Endothelial cell of umbilical vein (primary cell): Measurements from ENCODE around the gene KRT3. TPM values are rescaled to one million over a fixed set of nuclear protein-coding genes. Genes with fewer than 3 reads are reported as not detected.

Experiments used
- BruUV-seq: library from RNA; stranded (reverse); fragments of 400-500 nt; replicated peaks from 2 replicates; lab custom pipeline; 2021; lab: Mats Ljungman, UMichigan
- CTCF ChIA-PET: fragments of 300-600, 350-600 bp; sonication (Branson Sonifier 250); formaldehyde crosslinking; loops from one replicate; lab custom pipeline; 2021; ENCODE audit warnings: antibody characterized with exemption, inconsistent platforms; lab: Charles Lee
- POLR2A ChIA-PET: fragments of 300-600, 350-600 bp; sonication (Branson Sonifier 250); formaldehyde crosslinking; loops from one replicate; lab custom pipeline; 2021; ENCODE audit warnings: antibody characterized with exemption, inconsistent platforms; lab: Charles Lee
- DNase-seq: peaks from one replicate; pipeline ENCODE4 v3.0.0-alpha.2; 2011; ENCODE audit warnings: low read depth, low spot score
- FAIRE-seq: peaks from 2 replicates; lab custom pipeline; 2011; peaks lifted over from hg19 to GRCh38; lab: Jason Lieb, UNC
- H2AFZ ChIP-seq: 2 replicates; pipeline ENCODE4 v1.6.0; 2012; ENCODE audit warnings: low read depth, low read length, control low read depth, inconsistent platforms
- H3K27ac ChIP-seq: 2 replicates; pipeline ENCODE4 v1.5.1; 2011; ENCODE audit warnings: low read depth, mild to moderate bottlenecking, control low read depth, low read length, moderate library complexity; ENCODE audit not compliant: insufficient read depth
- H3K27me3 ChIP-seq, 2 experiments: 2 replicates each; pipeline versions ENCODE4 v1.6.0 to v1.6.1; 2011; ENCODE audit warnings: low read length in 2 of 2, mixed read lengths in 1 of 2; ENCODE audit not compliant: control insufficient read depth in 2 of 2, insufficient read depth in 2 of 2
- H3K36me3 ChIP-seq, 2 experiments: 2 replicates in 1 of 2; 3 replicates in 1 of 2; pipeline ENCODE4 v1.5.1; 2011; ENCODE audit warnings: low read length in 2 of 2, mild to moderate bottlenecking in 1 of 2, moderate library complexity in 1 of 2; ENCODE audit not compliant: control insufficient read depth in 2 of 2, insufficient read depth in 2 of 2; ENCODE audit errors: extremely low read depth in 1 of 2
- H3K4me1 ChIP-seq: 3 replicates; pipeline ENCODE4 v1.5.1; 2011; ENCODE audit warnings: mild to moderate bottlenecking, low read length; ENCODE audit not compliant: control insufficient read depth, insufficient read depth; ENCODE audit errors: extremely low read depth
- H3K4me2 ChIP-seq: 2 replicates; pipeline ENCODE4 v1.6.1; 2011; ENCODE audit warnings: low read length, control low read depth, mixed read lengths; ENCODE audit not compliant: insufficient read depth
- H3K4me3 ChIP-seq, 3 experiments: fragments of 200-600 bp in 1 of 3; sonication (generic), shearing (Covaris generic) in 1 of 3; replicated peaks in 1 of 3; 2 replicates each; pipeline ENCODE4 v1.5.1; 2011 to 2016; ENCODE audit warnings: control low read depth in 3 of 3, low read length in 3 of 3, mild to moderate bottlenecking in 2 of 3, inconsistent platforms in 1 of 3, low read depth in 1 of 3, moderate library complexity in 1 of 3; ENCODE audit not compliant: insufficient read depth in 1 of 3
- H3K79me2 ChIP-seq: 2 replicates; pipeline ENCODE4 v1.6.0; 2012; ENCODE audit warnings: low read length, inconsistent platforms; ENCODE audit not compliant: control insufficient read depth, insufficient read depth
- H3K9ac ChIP-seq: replicated peaks from 2 replicates; pipeline ENCODE3; 2011; ENCODE audit warnings: low read length, control low read depth; ENCODE audit not compliant: insufficient read depth; ENCODE audit errors: extremely low read depth
- H3K9me1 ChIP-seq: replicated peaks from 3 replicates; pipeline ENCODE4 v1.6.0; 2011; ENCODE audit warnings: mild to moderate bottlenecking, low read length; ENCODE audit not compliant: control insufficient read depth, insufficient read depth; ENCODE audit errors: extremely low read depth
- H3K9me3 ChIP-seq: replicated peaks from 2 replicates; pipeline ENCODE4 v1.5.1; 2012; ENCODE audit warnings: low read length, inconsistent platforms; ENCODE audit not compliant: control insufficient read depth, insufficient read depth
- H4K20me1 ChIP-seq: replicated peaks from 2 replicates; pipeline ENCODE3; 2011; ENCODE audit warnings: mild to moderate bottlenecking, low read length; ENCODE audit not compliant: control insufficient read depth, insufficient read depth; ENCODE audit errors: extremely low read depth
- EZH2 ChIP-seq: IDR thresholded peaks from 2 replicates; pipeline ENCODE4 v1.6.1; 2012; ENCODE audit warnings: borderline replicate concordance, low read depth, mild to moderate bottlenecking, moderate library complexity, low read length, inconsistent platforms; ENCODE audit not compliant: severe bottlenecking
- FOS ChIP-seq: IDR thresholded peaks from 2 replicates; pipeline ENCODE4 v1.6.1; 2011; ENCODE audit warnings: mild to moderate bottlenecking, low read length, moderate library complexity, borderline replicate concordance; ENCODE audit not compliant: insufficient read depth
- GATA2 ChIP-seq: IDR thresholded peaks from 2 replicates; pipeline ENCODE4 v1.7.0; 2011; ENCODE audit warnings: low read depth, mild to moderate bottlenecking, moderate library complexity, mixed read lengths, low read length; ENCODE audit not compliant: insufficient read length, insufficient read depth
- JUN ChIP-seq: IDR thresholded peaks from 2 replicates; pipeline ENCODE4 v1.6.1; 2011; ENCODE audit warnings: borderline replicate concordance, low read depth; ENCODE audit not compliant: insufficient read length, insufficient read depth
- MYC ChIP-seq: IDR thresholded peaks from one replicate; pipeline ENCODE4 v1.6.1; 2011; ENCODE audit warnings: mild to moderate bottlenecking, low read depth, low read length
- POLR2A ChIP-seq: IDR thresholded peaks from 2 replicates; pipeline ENCODE4 v1.6.1; 2012; ENCODE audit warnings: low read depth, mild to moderate bottlenecking, control low read depth, low read length
- POLR2AphosphoS5 ChIP-seq: IDR thresholded peaks from 2 replicates; pipeline ENCODE4 v1.6.1; 2012; ENCODE audit warnings: low read depth, mild to moderate bottlenecking, control low read depth, low read length, moderate library complexity; ENCODE audit not compliant: insufficient read depth
- dilution Hi-C: fragments of 300-500 bp; cut with MboI; formaldehyde crosslinking; loops from one replicate; pipeline ENCODE4 v1.15.0; 2019; ENCODE audit warnings: low sequenced_read_pairs; ENCODE audit not compliant: extremely low pct_ligation_motif_present
- intact Hi-C: fragments of 100-400 bp; cut with micrococcal nuclease; formaldehyde crosslinking; loops from one replicate; pipeline ENCODE4 v1.10.0; 2022
- polyA plus RNA-seq, 4 experiments: library from polyadenylated mRNA; depleted of rRNA in 3 of 4; stranded (reverse) in 3 of 4; unstranded in 1 of 4; fragments of >200 nt; gene quantifications; 2 replicates each; pipeline versions ENCODE4 v1.2.1 to v1.2.3, GENCODE V29; 2011 to 2012; ENCODE audit warnings: missing spikeins in 1 of 4
- total RNA-seq: library from RNA; stranded (reverse); gene quantifications from 2 replicates; pipeline ENCODE4 v1.2.3, GENCODE V29; 2021
- TF ChIP-seq, protein P1 (sequence below): IDR thresholded peaks from 2 replicates; pipeline ENCODE4 v1.6.1; 2011; ENCODE audit not compliant: insufficient read depth, insufficient read length
- TF ChIP-seq, protein P2 (sequence below), 2 donors: IDR thresholded peaks; 1 replicate in 1 of 2; 2 replicates in 1 of 2; pipeline ENCODE4 v1.5.1; 2011; ENCODE audit warnings: low read length in 2 of 2, mild to moderate bottlenecking in 2 of 2, moderate library complexity in 2 of 2, control low read depth in 1 of 2, inconsistent platforms in 1 of 2, low read depth in 1 of 2; ENCODE audit not compliant: insufficient read depth in 1 of 2; ENCODE audit errors: extremely low read depth in 1 of 2

KRT3 gene
- total and polyA plus RNA-seq, 2 donors (not counting 3 experiments of a cell fraction or from before 2014, with no cell fraction given) = not detected

DNA sequence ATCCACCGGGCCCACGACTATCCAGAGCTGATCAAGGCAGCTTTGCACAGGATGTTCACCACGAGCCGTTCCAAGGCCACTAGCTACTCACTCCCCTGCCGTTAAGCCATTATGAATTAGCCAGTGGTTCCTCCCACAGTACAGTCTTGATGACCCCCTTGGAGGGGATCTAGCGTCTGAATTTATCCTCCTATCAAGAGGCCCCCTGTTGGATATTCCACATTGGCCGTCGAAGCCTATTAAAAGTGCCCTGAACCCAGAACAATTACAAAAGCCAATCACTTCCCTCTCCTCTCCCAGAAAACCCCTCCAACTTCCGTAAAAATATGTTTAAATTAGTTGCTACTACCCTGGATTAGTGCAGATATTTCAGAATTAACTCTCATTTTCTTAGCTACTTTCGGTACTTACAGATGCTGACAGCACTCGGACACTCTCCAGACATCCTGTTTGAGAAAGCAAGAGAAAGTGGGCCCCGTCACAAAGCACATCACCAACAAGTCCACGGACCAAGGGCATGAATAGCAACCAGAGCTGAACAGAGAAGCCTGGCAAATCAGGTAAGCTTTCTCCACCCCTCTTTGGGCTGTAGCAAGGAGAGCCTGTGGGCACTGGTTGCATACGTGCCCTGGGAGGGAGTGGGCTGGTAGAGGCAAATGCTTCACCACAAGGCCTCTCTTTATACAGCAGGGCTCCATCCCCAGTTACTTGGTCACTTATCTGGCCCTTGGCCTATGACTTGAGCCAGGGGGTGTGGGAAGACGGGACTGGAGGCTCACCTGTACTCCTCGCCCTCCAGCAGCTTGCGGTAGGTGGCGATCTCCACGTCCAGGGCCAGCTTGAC is 5.3 kb downstream of the KRT3 start:
- dilution Hi-C loops = no loop called here
- POLR2A ChIA-PET = no interaction called here
- no TSS peak for BruUV-seq

More for the DNA sequence above, 5.3 kb downstream of the KRT3 start:
- no peaks in the 10 kb centered on the region for H3K4me1 ChIP-seq
- no peaks in the 10 kb centered on the region for H3K9me3 ChIP-seq
- H3K27ac ChIP-seq = no peak overlapping the region
- no peaks in the 10 kb centered on the region for H3K9me1 ChIP-seq
- peaks cover 12 to 17% of the 10 kb centered on the region in 2 experiments for H3K27me3 ChIP-seq
- H3K4me3 ChIP-seq = no peak overlapping the region
- intact Hi-C loops = no loop called here
- no peak overlapping the region for H3K4me2 ChIP-seq
- CTCF ChIA-PET = interaction anchor here (0.5 to 1.3 kb wide), 2 partner anchors 12 to 74 kb away, joined by 3 to 4 read pairs; no protein-coding TSS in a partner anchor
- H2AFZ ChIP-seq = no peak overlapping the region
- H3K79me2 ChIP-seq = no peaks in the 10 kb centered on the region
- no peaks in the 10 kb centered on the region for H4K20me1 ChIP-seq
- no peaks in the 10 kb centered on the region for H3K36me3 ChIP-seq
- FAIRE-seq = no peak
- no peak for TF ChIP-seq EZH2
- TF ChIP-seq GATA2 = no peak
- TF ChIP-seq, protein P1, sequence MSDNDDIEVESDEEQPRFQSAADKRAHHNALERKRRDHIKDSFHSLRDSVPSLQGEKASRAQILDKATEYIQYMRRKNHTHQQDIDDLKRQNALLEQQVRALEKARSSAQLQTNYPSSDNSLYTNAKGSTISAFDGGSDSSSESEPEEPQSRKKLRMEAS = no peak
- TF ChIP-seq, protein P2, sequence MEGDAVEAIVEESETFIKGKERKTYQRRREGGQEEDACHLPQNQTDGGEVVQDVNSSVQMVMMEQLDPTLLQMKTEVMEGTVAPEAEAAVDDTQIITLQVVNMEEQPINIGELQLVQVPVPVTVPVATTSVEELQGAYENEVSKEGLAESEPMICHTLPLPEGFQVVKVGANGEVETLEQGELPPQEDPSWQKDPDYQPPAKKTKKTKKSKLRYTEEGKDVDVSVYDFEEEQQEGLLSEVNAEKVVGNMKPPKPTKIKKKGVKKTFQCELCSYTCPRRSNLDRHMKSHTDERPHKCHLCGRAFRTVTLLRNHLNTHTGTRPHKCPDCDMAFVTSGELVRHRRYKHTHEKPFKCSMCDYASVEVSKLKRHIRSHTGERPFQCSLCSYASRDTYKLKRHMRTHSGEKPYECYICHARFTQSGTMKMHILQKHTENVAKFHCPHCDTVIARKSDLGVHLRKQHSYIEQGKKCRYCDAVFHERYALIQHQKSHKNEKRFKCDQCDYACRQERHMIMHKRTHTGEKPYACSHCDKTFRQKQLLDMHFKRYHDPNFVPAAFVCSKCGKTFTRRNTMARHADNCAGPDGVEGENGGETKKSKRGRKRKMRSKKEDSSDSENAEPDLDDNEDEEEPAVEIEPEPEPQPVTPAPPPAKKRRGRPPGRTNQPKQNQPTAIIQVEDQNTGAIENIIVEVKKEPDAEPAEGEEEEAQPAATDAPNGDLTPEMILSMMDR (IDR thresholded peaks at IDR 0.05; ENCODE audit: extremely low read depth in 1 of 2, insufficient read depth in 1 of 2, low read depth in 1 of 2, low read length in 2 of 2) = no peak
- no peak for TF ChIP-seq POLR2A
- TF ChIP-seq MYC = no peak
- TF ChIP-seq JUN = no peak
- TF ChIP-seq FOS = no peak
- no peak for TF ChIP-seq POLR2AphosphoS5
- no peak for DNase-seq
- H3K9ac ChIP-seq = no peak overlapping the region
